HG03280 (cell line): ENCODE measurements around the gene MRPL33.
A peak's percentile ranks its signal among the peaks of the same experiment; 100 is the strongest.

Experiments used
- ATAC-seq: cut with Tn5 transposase; IDR thresholded peaks from one replicate; pipeline ENCODE4 v1.9.1; 2021; ENCODE audit warnings: mild to moderate bottlenecking, moderate library complexity; ENCODE audit not compliant: unreplicated experiment

The MRPL33 gene

DNA sequence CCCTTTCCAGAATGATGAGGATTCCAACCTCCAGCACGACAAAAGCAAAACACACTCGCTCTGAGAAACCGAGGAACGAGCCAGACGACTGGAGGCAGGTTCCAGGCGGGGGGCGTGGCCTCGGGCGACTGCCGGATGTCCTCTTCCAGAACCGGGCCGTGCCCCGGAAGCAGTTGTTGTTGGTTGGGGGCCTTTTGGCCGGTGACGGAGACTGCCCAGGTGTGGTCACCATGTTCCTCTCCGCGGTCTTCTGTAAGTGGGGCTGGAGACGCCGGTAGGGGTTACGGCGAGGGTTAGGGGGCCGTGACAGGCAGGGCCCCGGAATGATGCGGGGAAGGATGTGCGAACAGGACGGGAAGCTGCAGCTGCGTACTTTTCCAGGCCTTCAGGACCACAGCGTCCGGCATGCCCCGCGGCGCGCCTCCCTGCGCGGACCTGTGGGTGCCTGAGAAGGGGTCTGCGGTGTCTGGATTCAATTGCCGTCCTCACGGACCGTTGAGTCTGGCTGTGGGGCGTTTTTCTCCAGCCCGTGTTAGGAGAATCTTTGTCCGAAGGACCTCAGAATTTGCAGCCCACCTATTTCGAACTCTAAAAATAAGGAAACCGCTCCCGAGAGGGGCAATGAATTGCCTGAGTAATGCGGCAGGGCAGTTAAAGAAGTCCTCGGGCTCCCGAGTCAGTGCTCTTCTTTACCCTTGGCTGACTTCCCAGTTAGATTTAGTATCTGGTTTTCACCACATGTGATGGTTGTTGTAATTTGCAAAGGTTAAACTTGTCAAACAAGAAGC is at the start of gene MRPL33:
MRPL33 (plus strand) TSS at position 172 of the 788 bp plus-strand sequence; CDS start at position 231, 59 bp downstream.
- ATAC-seq, result peak; percentile 95

GRCh38 chr2:27721884-27722485 is 49.5 kb upstream of the MRPL33 start:
- no peak for ATAC-seq

- no peak for ATAC-seq
Observed at GRCh38 chr2:27723372-27724144, 48.0 kb upstream of the MRPL33 start.

GRCh38 chr2:27724191-27724590 is 47.3 kb upstream of the MRPL33 start:
- no peak for ATAC-seq

GRCh38 chr2:27724905-27725701 is 46.4 kb upstream of the MRPL33 start:
- no peak for ATAC-seq

DNA sequence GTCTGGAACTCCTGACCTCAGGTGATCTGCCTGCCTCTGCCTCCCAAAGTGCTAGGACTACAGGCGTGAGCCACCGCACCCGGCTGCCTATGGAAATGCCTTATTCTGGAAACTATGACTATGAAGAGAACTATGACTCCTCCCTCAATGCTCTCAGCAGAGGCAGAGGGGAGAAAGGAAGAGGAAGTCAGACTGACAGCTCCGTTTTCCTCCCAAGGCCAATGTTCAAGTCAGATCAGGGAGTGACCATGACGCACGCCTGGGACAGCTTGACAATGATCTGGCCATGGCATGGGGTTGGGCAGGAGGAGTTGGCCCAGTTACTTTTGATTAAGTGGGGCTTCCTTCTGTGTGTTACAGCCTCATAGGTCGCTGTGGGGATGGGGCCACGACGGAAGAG is 44.3 kb upstream of the MRPL33 start:
- no peak for ATAC-seq

- no peak for ATAC-seq
Observed at GRCh38 chr2:27728081-27728858, 43.2 kb upstream of the MRPL33 start.

DNA sequence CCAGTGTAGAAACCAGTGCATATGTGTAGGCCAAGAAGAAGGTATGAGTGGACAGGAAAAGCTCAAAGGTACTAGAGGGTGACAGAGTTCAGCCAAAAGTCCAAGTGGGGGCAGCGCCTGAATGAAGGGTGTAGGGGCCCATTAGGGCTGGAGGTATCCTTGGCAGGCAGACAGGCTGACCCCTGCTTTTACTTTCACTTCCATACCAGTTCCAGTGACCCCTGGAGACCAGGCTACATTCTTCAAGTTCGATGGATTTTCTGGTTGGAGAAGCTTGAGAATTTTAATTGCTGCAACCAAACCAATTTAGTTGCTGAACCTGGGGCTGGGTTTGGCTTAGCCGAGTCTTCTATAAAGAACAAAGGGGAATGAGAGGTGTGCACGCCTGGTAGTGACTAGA is 42.3 kb upstream of the MRPL33 start:
- ATAC-seq, result no peak

GRCh38 chr2:27729614-27730013 is 41.9 kb upstream of the MRPL33 start:
- ATAC-seq, result no peak

DNA sequence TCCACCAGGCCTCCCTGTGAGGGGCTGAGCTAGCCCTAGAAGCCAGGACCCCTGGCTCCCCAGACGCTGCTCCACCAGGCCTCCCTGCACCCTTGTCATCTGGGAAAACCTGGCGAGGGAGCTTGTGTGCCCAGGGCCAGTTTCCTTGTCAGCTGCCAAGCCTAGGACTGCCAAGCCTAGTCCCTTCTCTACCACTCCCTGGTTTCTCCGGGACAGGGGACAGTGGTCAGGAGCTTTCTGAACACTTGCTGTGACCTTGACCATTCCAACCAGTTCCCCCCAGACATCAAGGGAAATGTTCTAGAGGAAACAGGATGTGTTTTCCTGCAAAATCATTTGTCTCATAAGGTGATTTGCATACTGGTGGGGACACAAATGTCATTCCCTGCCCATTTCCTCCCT is 41.3 kb upstream of the MRPL33 start:
- no peak for ATAC-seq

DNA sequence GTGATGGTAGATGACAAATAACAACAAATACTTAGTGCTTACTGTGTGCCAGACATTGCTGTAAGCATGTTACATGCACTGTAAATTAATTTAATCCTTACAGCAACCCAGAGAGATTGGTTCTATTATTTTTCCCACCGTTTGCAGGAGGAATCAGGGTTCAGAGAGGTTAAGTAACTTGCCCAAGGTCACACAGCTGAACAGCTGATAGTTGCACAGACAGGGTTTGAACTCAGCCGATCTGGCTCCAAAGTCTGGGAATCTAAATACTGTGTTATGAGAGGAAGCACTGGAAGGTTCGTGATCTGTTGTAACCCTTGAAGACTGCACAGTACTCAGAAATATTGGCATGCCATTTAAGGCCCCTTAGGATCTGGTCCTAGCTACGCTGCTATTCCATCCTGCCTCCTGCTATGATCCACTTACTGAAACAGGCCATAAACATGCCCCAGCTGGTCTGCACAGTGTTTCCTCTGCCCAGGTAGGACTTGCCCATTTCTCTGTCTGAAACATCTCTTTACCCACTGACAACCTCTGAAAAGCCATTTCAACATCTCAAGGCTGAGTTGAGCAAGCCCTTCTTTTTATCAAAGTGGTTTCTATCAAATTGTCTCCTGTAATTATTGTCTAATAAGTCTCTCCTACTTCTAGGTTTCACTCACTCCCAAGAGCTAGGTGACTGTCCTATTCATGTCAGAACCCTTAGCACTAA is 40.4 kb upstream of the MRPL33 start:
- no peak for ATAC-seq

DNA sequence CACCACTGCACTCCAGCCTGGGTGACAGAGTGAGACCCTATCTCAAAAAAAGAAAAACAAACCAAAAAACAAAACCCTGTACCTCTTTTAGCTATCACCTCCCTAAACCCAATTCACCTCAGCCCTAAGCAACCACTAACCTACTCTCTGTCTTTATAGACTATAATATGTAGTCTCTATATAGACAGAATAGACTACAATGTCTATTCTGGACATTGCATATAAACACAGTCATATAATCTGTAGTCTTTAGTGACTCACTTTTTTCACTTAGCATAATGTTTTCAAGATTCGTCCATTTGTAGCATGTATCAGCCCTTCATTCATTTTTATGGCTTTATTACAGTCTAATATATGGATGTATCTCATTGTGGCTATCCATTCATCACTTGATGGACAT is 37.2 kb upstream of the MRPL33 start:
- ATAC-seq, result no peak

- ATAC-seq, result no peak
Observed at GRCh38 chr2:27735263-27735904, 36.1 kb upstream of the MRPL33 start.

DNA sequence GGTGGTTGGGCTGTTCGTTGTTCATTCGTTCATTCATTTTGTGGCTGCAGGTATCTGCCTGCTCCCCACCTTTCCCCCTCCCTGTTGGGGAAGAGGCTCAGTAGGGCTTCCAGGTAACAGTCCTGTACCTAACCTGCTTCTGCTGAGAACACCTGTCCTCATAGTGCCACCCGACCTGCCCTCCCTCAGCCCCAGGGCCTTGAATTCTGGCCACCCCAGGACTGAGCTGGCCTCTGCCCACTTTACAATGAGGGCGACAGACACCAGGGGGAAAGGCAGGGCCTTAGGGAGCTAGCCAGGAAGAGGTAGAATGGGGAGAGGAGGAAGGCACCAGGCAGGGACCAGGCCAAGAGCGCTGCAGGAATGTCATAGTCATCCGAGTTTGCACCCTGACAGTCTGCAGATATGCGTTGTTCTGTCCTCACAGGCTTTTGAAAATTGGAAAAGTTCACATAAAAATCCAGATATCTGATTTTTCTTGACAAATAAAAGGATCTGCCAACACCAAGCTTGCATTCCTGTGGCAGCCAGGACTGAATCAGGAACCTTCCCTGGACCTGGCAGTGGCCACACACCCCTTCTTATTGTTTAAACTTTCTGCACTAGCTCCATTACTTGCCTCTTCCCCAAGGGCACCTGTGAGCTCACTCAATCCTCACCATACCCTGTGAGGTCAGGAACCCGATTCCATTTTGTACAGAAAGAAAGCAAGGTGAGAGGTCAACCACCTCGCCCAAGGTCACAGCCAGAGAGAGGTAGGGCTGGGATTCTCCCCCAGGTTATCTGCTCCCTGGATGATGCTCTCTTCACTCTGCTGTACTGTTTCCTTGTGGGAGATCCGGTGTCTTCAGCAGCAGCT is 35.3 kb upstream of the MRPL33 start:
- ATAC-seq, result no peak

DNA sequence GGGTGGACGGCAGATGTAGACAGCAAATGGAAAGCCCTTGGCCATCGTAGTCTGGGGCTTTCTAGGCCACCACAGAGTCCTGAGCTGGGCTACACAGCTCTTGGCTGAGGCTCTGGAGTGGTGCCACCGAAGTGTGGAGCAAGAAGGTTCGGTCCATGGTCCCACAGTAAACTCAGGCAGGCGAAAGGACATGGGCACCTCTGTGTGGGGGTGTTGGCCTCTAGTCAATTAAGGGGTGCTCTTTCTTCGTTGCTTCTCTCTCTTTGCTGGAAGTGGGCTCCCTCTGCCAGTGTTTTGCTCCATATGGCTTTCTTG is 34.7 kb upstream of the MRPL33 start:
- ATAC-seq, result no peak

DNA sequence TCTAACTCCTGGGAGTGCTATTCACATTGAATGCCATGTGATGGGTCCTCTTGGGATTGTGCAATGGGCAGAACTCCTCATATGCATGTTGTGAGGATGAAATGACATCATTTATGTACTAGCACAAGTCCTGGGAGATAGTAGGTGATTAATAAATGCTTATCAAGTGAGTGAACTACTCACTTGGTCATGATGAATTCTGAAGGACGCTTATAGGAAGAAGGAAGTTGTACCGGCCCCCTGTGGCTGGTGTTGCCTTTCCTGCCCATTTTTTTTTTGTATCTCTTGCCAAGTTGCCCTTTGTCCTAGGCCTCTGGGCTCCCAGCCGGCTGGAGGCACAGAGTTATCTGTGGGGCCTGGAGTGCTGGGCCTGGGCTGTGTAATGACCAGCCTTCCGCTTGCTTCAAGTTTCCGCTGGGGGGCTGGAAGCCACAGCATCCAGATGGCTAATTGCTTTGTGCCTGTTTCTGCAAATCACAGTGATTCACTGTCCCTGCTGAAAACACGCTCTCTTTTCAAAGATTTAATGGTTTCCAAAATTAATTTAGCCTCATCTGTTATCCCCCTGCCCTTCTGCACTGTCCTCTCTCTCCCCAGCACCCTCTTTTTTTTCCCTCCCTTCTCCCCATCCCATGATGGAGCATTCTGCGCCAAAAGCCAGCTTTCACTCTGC is 33.7 kb upstream of the MRPL33 start:
- ATAC-seq, result no peak

DNA sequence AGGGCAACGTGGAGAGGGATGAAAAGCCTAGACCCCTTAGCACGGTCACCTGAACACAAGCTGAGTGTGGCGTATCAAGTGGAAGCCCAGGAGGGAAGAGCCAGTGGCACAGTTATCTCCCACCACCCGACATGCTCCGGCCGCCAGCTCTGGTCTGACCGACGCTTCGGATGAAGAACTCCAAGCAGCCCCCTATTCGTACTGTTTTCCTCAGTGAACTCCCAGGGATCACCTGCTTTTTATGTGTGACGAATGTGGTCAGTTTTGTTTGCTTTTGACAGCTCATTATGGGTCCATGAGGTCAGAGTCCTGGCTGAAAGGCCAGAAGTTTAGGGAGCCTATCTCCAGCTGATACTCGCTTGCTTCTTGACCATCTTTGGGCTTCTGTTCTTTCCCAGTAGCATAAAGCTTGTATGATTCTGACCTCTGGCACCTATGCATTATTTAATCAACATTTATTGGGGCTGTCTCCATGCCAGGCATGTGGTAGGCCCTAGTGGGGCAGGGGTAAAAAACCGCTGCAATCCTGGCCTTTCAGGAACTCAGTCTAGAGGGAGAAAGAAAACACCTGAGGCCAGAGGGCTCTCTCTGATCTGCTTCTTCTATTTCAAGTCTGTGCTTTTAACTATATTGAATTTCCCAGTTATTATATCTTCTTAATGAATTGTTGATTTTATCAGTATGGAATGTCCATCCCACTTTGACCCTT is 33.0 kb upstream of the MRPL33 start:
- ATAC-seq, result no peak
